Left ventricle myocardium inferior (tissue), 1 donor: ENCODE data around the gene SAE1. TPM values are rescaled to one million over a fixed set of nuclear protein-coding genes. Genes with fewer than 3 reads are reported as not detected.

Experiments used
- DNase-seq: peaks from one replicate; pipeline ENCODE4 v3.0.0-alpha.2; 2020
- H3K27ac ChIP-seq: fragments of 200-600 bp; replicated peaks from 2 replicates; pipeline ENCODE4 v1.8.0; 2021
- H3K27me3 ChIP-seq: fragments of 200-600 bp; 2 replicates; pipeline ENCODE4 v1.8.0; 2021; ENCODE audit warnings: low read depth
- H3K36me3 ChIP-seq: fragments of 200-600 bp; 2 replicates; pipeline ENCODE4 v1.8.0; 2021
- H3K4me1 ChIP-seq: fragments of 200-600 bp; 2 replicates; pipeline ENCODE4 v1.8.0; 2021
- H3K4me3 ChIP-seq: fragments of 200-600 bp; 2 replicates; pipeline ENCODE4 v1.8.0; 2021; ENCODE audit warnings: mild to moderate bottlenecking, moderate library complexity
- H3K9me3 ChIP-seq: fragments of 200-600 bp; replicated peaks from 2 replicates; pipeline ENCODE4 v1.8.0; 2021
- intact Hi-C: fragments of 100-400 bp; cut with micrococcal nuclease; formaldehyde crosslinking; loops from one replicate; pipeline ENCODE4 v1.11.0; 2022
- total RNA-seq: library from RNA; stranded (reverse); fragmentation: NEBNext Ultra II Directional; extraction: Animal tissue kit (Norgen Biotek cat#: 25700); gene quantifications from one replicate; pipeline ENCODE4 v1.2.1, GENCODE V29; 2021
- TF ChIP-seq, protein P1 (sequence below): fragments of 200-600 bp; IDR thresholded peaks from 2 replicates; pipeline ENCODE4 v1.8.0; 2021; ENCODE audit warnings: antibody characterized with exemption, mild to moderate bottlenecking, borderline replicate concordance
- donor health status: DM: no; HTN: yes; CAD: no; lungs with severe emphysema.

Gene SAE1
- total RNA-seq, 1 donor from 2014 or later = 42.5 TPM

DNA sequence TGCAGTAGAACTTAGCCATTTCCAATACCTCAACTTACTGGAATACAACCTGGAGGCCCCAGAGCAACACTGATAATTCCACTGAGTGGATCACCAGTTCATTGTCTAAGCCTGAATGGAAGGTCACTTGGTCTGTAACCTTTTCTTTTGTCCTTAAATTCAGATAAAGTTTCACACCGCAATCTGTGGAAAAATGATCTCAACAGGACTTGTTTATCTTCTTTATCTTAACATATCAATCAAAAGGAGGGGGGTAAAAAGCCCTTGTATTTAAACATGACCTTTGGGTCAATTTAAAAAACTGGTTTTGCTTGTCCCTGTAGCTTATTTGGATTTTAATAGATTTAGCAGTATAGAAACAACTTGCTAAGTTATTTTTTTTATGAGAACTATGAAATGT is 21.6 kb downstream of the SAE1 start:
- H3K4me1 ChIP-seq = peaks cover 32% of the 10 kb centered on the region
- DNase-seq = no peak
- no peaks in the 10 kb centered on the region for H3K9me3 ChIP-seq
- peaks cover 61% of the 10 kb centered on the region for H3K36me3 ChIP-seq
- H3K4me3 ChIP-seq = no peak overlapping the region
- H3K27ac ChIP-seq = no peak overlapping the region
- TF ChIP-seq, protein P1, sequence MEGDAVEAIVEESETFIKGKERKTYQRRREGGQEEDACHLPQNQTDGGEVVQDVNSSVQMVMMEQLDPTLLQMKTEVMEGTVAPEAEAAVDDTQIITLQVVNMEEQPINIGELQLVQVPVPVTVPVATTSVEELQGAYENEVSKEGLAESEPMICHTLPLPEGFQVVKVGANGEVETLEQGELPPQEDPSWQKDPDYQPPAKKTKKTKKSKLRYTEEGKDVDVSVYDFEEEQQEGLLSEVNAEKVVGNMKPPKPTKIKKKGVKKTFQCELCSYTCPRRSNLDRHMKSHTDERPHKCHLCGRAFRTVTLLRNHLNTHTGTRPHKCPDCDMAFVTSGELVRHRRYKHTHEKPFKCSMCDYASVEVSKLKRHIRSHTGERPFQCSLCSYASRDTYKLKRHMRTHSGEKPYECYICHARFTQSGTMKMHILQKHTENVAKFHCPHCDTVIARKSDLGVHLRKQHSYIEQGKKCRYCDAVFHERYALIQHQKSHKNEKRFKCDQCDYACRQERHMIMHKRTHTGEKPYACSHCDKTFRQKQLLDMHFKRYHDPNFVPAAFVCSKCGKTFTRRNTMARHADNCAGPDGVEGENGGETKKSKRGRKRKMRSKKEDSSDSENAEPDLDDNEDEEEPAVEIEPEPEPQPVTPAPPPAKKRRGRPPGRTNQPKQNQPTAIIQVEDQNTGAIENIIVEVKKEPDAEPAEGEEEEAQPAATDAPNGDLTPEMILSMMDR = no peak
- H3K27me3 ChIP-seq = no peaks in the 10 kb centered on the region
- intact Hi-C loops = loop anchor here (5.0 to 10.0 kb wide), 2 partner anchors 63 to 95 kb away; no protein-coding TSS in a partner anchor

DNA sequence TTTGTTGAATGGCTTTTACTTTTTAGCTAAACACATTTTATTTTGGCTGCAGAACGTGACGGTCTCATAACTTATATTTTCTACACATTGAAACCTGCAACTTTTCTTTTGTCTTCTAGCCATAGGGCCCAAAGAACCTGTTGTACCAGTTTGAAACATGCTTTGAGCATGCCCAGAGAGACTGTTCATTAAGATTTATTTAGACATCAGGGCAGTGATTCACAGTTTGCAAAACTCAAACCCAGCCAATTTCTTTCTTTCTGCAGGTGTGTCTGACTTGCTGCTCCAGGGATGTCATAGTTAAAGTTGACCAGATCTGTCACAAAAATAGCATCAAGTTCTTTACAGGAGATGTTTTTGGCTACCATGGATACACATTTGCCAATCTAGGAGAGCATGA is 22.0 kb downstream of the SAE1 start:
- no peak for DNase-seq
- Histone ChIP-seq H3K9me3 (no peaks in the 10 kb centered on the region), H3K36me3 (peaks cover 61% of the 10 kb centered on the region), H3K27me3 (no peaks in the 10 kb centered on the region), H3K4me1 (peaks cover 36% of the 10 kb centered on the region), H3K27ac (no peak overlapping the region), H3K4me3 (no peak overlapping the region)
- TF ChIP-seq, protein P1 = no peak
- intact Hi-C loops = loop anchor here (5.0 to 10.0 kb wide), 2 partner anchors 62 to 95 kb away; no protein-coding TSS in a partner anchor

DNA sequence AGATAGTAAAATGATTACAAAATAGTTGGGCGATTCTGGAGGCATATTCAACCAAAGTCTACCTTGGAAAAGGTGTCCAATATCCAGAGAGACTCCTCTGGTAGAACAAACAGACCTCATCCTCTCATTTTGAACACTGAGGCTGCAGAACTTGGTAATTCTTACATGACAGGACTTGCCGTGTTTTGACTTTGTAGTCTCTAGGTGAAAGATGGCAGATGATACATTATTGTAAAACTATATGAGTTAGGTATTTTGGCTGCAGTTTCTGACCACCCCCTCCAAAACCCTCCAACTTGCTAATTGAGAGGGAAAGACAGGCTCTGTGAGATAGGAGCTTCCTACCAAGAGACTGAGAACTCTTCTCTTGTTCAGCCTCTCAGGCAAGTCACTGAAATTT is 22.6 kb downstream of the SAE1 start:
- H3K27me3 ChIP-seq = no peaks in the 10 kb centered on the region
- peaks cover 42% of the 10 kb centered on the region for H3K4me1 ChIP-seq
- no peaks in the 10 kb centered on the region for H3K9me3 ChIP-seq
- TF ChIP-seq, protein P1 = no peak
- H3K4me3 ChIP-seq = no peak overlapping the region
- no peak overlapping the region for H3K27ac ChIP-seq
- H3K36me3 ChIP-seq = peaks cover 55% of the 10 kb centered on the region
- intact Hi-C loops = loop anchor here (5.0 to 10.0 kb wide), 2 partner anchors 62 to 94 kb away; no protein-coding TSS in a partner anchor
- DNase-seq = no peak

DNA sequence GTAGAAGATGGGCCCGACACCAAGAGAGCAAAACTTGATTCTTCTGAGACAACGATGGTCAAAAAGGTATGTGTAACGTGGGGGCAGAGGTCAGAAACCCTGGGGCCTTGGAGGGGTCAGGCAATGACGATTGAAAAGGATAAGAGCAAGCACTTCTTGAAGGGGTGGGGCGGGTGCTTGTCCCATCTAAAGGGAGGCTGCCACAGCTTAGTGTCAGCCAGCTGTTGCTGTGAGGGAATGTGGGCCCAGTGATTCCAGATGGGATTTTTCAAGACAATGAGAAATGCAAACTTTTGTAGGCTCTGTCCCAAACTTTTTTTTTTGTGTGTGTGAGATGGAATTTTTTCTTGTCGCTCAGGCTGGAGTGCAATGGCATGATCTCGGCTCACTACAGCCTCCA is 24.5 kb downstream of the SAE1 start:
- Histone ChIP-seq H3K27me3 (no peaks in the 10 kb centered on the region), H3K27ac (peak overlapping the region; percentile 56), H3K9me3 (no peaks in the 10 kb centered on the region), H3K4me3 (no peak overlapping the region), H3K36me3 (peaks cover 48% of the 10 kb centered on the region), H3K4me1 (peaks cover 52% of the 10 kb centered on the region)
- intact Hi-C loops = loop anchor here (10.0 kb wide), 1 partner anchor 60 kb away; no protein-coding TSS in a partner anchor
- DNase-seq = peak; percentile 29
- TF ChIP-seq, protein P1 = no peak

DNA sequence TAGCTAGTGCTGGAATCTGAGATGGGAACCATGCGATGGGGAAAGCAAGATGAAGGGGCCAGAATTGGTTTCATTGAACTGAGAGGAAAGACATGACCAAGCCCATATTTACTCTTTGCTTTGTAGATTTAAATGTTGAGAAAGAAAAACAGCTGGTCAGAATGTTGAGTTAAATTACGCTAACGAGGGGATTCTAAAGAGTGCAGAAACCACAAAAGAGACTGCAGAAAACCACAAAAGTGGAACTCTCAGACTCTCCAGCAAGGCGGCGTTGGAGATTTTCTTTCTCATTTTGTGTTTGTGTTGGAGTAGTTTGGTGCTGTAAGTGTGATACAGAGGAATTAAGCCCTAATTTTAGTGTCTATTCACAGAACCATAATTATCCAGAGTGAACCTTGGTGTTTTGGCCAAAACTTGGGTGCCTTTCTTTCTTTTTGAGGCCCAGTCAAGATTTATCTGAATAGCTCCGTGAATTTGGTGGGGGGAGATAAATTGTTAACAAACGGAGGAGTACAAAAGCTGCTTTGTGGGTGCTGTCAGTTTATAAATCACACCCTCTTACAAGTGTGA is 26.3 kb downstream of the SAE1 start:
- Histone ChIP-seq H3K4me3 (peak overlapping the region; percentile 31), H3K27ac (peak overlapping the region; percentile 93), H3K9me3 (no peaks in the 10 kb centered on the region), H3K4me1 (peaks cover 57% of the 10 kb centered on the region), H3K27me3 (no peaks in the 10 kb centered on the region), H3K36me3 (peaks cover 30% of the 10 kb centered on the region)
- DNase-seq = no peak
- TF ChIP-seq, protein P1 = no peak
- intact Hi-C loops = loop anchor here (10.0 kb wide), 1 partner anchor 58 kb away; no protein-coding TSS in a partner anchor
